IPS-NIHi7 (cell line): ENCODE measurements around the gene ARHGEF25.
"Not testable (repeated sequence)": the region's sequence is repeated elsewhere in the genome, so short reads cannot be mapped to it uniquely, and the experiment has no call there.

Source experiments
- DNase-seq: peaks from one replicate; pipeline ENCODE4 v3.0.0; 2012; ENCODE audit warnings: mixed read lengths; ENCODE audit errors: extremely low spot score

ARHGEF25 gene

GRCh38 chr12:57636731-57637130, 25.5 kb downstream of the ARHGEF25 start:
- not testable (repeated sequence) for DNase-seq

- no peak for DNase-seq
These were observed 26.1 kb downstream of the ARHGEF25 start for GRCh38 chr12:57637364-57637763.

GRCh38 chr12:57638096-57638495, 26.9 kb downstream of the ARHGEF25 start:
- DNase-seq: no peak

- DNase-seq: no peak
These were observed 29.2 kb downstream of the ARHGEF25 start for GRCh38 chr12:57640175-57641042.

GRCh38 chr12:57641699-57642442, 30.6 kb downstream of the ARHGEF25 start:
- no peak for DNase-seq

- DNase-seq: not testable (repeated sequence)
These were observed 34.9 kb downstream of the ARHGEF25 start for GRCh38 chr12:57645990-57646658.

GRCh38 chr12:57646659-57647049, 35.4 kb downstream of the ARHGEF25 start:
- DNase-seq: not testable (repeated sequence)

- DNase-seq: no peak
These were observed 42.8 kb downstream of the ARHGEF25 start for GRCh38 chr12:57654042-57654441.

- DNase-seq: no peak
These were observed 44.5 kb downstream of the ARHGEF25 start for GRCh38 chr12:57655541-57656240.

GRCh38 chr12:57656408-57656807, 45.2 kb downstream of the ARHGEF25 start:
- DNase-seq: not testable (repeated sequence)

GRCh38 chr12:57657744-57658143, 46.5 kb downstream of the ARHGEF25 start:
- no peak for DNase-seq

- no peak for DNase-seq
These were observed 47.7 kb downstream of the ARHGEF25 start for GRCh38 chr12:57658890-57659289.

GRCh38 chr12:57661376-57661775, 50.1 kb downstream of the ARHGEF25 start:
- no peak for DNase-seq

- DNase-seq: not testable (repeated sequence)
These were observed 54.0 kb downstream of the ARHGEF25 start for GRCh38 chr12:57665066-57665820.
